Measurements from ENCODE around the gene EFTUD2. TPM values are rescaled to one million over a fixed set of nuclear protein-coding genes. Genes with fewer than 3 reads are reported as not detected.

Gene EFTUD2
- total RNA-seq, 4 donors from 2014 or later = 65.0 to 116 (median 81.3) TPM

GRCh38 chr17:44915862-44916780, 16.9 kb upstream of the EFTUD2 start:
- intact Hi-C loops (cut with DNase I; ENCODE audit: low total_unique reads) (loop anchor here (10.0 kb wide), 1 partner anchor 279 kb away; no protein-coding TSS in a partner anchor), in situ Hi-C loops (cut with MboI; ENCODE audit: low sequenced_read_pairs in 4 of 4) (loop anchor here in 3 of 4 donors (5.0 to 25.0 kb wide), 5 partner anchors 106 to 221 kb away; partner anchors contain the start of genes ACBD4 (in 2 of the 3), PLCD3 (in 2 of the 3) and HEXIM1 (in 1 of the 3))
- Histone ChIP-seq H3K36me3 (no peaks in the 10 kb centered on the region), H3K27ac (no peak overlapping the region), H3K27me3 (peaks cover 0 to 6% (median 0%) of the 10 kb centered on the region in 3 donors), H3K4me3 (no peak overlapping the region), H3K9me3 (no peaks in the 10 kb centered on the region), H3K4me1 (peaks cover 3 to 8% of the 10 kb centered on the region in 2 donors)
- ATAC-seq (no peak), DNase-seq (no peak)
- no peak for TF ChIP-seq POLR2A (IDR thresholded peaks at IDR 0.05)
- TF ChIP-seq, protein P1, sequence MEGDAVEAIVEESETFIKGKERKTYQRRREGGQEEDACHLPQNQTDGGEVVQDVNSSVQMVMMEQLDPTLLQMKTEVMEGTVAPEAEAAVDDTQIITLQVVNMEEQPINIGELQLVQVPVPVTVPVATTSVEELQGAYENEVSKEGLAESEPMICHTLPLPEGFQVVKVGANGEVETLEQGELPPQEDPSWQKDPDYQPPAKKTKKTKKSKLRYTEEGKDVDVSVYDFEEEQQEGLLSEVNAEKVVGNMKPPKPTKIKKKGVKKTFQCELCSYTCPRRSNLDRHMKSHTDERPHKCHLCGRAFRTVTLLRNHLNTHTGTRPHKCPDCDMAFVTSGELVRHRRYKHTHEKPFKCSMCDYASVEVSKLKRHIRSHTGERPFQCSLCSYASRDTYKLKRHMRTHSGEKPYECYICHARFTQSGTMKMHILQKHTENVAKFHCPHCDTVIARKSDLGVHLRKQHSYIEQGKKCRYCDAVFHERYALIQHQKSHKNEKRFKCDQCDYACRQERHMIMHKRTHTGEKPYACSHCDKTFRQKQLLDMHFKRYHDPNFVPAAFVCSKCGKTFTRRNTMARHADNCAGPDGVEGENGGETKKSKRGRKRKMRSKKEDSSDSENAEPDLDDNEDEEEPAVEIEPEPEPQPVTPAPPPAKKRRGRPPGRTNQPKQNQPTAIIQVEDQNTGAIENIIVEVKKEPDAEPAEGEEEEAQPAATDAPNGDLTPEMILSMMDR (IDR thresholded peaks at IDR 0.05 in 4 of 5, conservative IDR thresholded peaks at IDR 0.05 in 1 of 5) = no peak

DNA sequence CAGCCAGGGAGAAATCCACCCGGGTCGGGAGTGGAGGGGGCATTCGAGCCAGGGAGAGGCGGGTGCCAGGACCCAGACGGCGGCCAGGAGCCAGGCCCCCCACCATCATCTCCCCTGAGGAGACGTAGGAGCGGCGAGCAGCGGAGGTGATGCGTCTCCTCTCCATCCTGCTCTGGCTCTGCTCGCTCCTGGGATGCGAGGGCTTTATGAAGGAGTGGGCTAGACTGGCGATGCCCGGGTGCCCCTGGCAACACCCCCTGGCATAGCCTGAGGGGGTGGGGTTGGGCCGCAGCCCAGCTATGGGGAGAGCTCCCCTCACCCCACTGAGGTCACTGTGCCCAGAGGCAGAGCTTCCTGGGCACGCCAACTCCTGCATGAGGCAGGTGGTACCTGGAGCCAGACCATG, 16.1 kb upstream of the EFTUD2 start, which contains the start of gene GFAP:
TSS of gene GFAP (minus strand) at position 180 of the 406 bp plus-strand sequence. CDS start at position 166, 14 bp downstream.
- peaks cover 3 to 8% of the 10 kb centered on the region in 2 donors for H3K4me1 ChIP-seq
- ATAC-seq (no peak), DNase-seq (no peak)
- no peaks in the 10 kb centered on the region for H3K36me3 ChIP-seq
- in situ Hi-C loops (cut with MboI; ENCODE audit: low sequenced_read_pairs in 4 of 4) = loop anchor here in 3 of 4 donors (5.0 to 25.0 kb wide), 5 partner anchors 107 to 222 kb away; partner anchors contain the start of genes ACBD4 (in 2 of the 3), PLCD3 (in 2 of the 3) and HEXIM1 (in 1 of the 3)
- intact Hi-C loops (cut with DNase I; ENCODE audit: low total_unique reads) = loop anchor here (10.0 kb wide), 1 partner anchor 279 kb away; no protein-coding TSS in a partner anchor
- H3K9me3 ChIP-seq = no peaks in the 10 kb centered on the region
- no peak within 1 kb of the TSS for H3K27ac ChIP-seq
- H3K4me3 ChIP-seq = no peak within 1 kb of the TSS
- TF ChIP-seq, protein P1 (IDR thresholded peaks at IDR 0.05 in 4 of 5, conservative IDR thresholded peaks at IDR 0.05 in 1 of 5) = no peak
- no peak for TF ChIP-seq POLR2A (IDR thresholded peaks at IDR 0.05)
- H3K27me3 ChIP-seq = peaks cover 0 to 6% (median 0%) of the 10 kb centered on the region in 3 donors

DNA sequence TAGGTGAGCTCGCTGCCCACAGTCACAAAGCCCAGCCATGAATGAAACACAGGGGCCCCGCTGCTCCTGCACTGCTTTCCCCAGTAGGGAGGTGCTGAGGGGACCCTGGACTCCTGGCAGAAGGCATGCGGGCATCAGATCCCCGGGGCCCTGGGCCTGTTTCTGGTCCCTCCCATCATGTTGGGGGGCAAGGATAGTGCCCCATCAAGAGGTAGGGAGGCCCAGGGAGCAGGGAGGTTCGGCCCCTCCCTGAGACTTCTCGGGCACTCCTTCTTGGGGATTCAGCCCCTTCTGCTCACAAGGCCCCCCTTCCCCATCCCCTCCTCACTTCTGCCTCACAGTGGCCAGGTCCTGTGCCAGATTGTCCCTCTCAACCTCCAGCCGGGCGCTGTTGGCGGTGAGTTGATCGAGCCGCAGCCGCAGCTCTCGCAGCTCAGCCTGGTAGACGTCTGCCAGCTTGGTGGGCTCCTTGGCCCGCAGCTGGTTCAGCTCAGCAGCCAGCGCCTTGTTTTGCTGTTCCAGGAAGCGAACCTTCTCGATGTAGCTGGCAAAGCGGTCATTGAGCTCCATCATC, 15.5 kb upstream of the EFTUD2 start:
- no peak overlapping the region for H3K27ac ChIP-seq
- ATAC-seq (no peak), DNase-seq (no peak)
- intact Hi-C loops (cut with DNase I; ENCODE audit: low total_unique reads) = loop anchor here (10.0 kb wide), 1 partner anchor 280 kb away; no protein-coding TSS in a partner anchor
- no peak overlapping the region for H3K4me3 ChIP-seq
- H3K36me3 ChIP-seq = no peaks in the 10 kb centered on the region
- peaks cover 3 to 8% of the 10 kb centered on the region in 2 donors for H3K4me1 ChIP-seq
- in situ Hi-C loops (cut with MboI; ENCODE audit: low sequenced_read_pairs in 4 of 4) = loop anchor here in 3 of 4 donors (5.0 to 25.0 kb wide), 5 partner anchors 108 to 223 kb away; partner anchors contain the start of genes ACBD4 (in 2 of the 3), PLCD3 (in 2 of the 3) and HEXIM1 (in 1 of the 3)
- H3K9me3 ChIP-seq = no peaks in the 10 kb centered on the region
- no peak for TF ChIP-seq POLR2A (IDR thresholded peaks at IDR 0.05)
- TF ChIP-seq, protein P1 (IDR thresholded peaks at IDR 0.05 in 4 of 5, conservative IDR thresholded peaks at IDR 0.05 in 1 of 5) = no peak
- H3K27me3 ChIP-seq = peaks cover 0 to 6% (median 0%) of the 10 kb centered on the region in 3 donors

- H3K4me1 ChIP-seq = peaks cover 3 to 8% of the 10 kb centered on the region in 2 donors
- intact Hi-C loops (cut with DNase I; ENCODE audit: low total_unique reads) (loop anchor here (10.0 kb wide), 1 partner anchor 281 kb away; no protein-coding TSS in a partner anchor), in situ Hi-C loops (cut with MboI; ENCODE audit: low sequenced_read_pairs in 4 of 4) (loop anchor here in 3 of 4 donors (10.0 to 25.0 kb wide), 3 partner anchors 198 to 223 kb away; partner anchors contain the start of genes ACBD4 (in 2 of the 3), PLCD3 (in 2 of the 3) and HEXIM1 (in 1 of the 3))
- peaks cover 0 to 6% (median 0%) of the 10 kb centered on the region in 3 donors for H3K27me3 ChIP-seq
- H3K27ac ChIP-seq = no peak overlapping the region
- TF ChIP-seq, protein P1 (IDR thresholded peaks at IDR 0.05 in 4 of 5, conservative IDR thresholded peaks at IDR 0.05 in 1 of 5) = no peak
- H3K36me3 ChIP-seq = no peaks in the 10 kb centered on the region
- H3K4me3 ChIP-seq = no peak overlapping the region
- H3K9me3 ChIP-seq = no peaks in the 10 kb centered on the region
- no peak for DNase-seq
- ATAC-seq = no peak
These were observed 14.9 kb upstream of the EFTUD2 start for GRCh38 chr17:44914148-44914547.

Measured in gastrocnemius medialis (tissue), 4 donors.